ENCODE data around the gene KLHDC3.

DNA sequence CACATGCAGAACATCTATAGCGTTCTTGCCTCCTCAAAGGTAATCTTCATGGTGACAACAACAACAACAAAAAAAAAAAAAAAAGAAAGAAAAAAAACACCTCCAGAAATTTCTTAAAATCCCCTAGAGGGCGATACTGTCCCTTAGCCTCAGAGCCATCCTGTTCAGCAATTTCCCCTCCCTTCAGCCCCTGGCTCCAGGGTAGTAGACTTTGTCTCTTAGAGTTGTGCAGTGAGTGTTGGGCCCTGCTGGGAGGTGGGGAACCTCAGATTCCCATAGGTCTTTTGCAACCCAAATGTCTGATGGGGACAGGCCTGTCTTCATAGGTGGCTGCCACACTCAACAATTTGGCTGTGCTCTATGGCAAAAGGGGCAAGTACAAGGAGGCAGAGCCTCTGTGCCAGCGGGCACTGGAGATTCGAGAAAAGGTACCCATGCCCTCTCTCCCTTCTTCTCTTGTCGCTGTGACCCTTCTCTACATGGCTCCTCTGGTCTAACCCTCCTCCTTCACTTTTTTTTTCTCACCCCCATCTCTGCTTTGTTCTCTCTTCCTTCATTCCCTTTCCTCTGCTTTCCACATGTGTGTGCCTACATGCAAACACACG, 56.1 kb downstream of the KLHDC3 start:
- TF ChIP-seq, protein P1, sequence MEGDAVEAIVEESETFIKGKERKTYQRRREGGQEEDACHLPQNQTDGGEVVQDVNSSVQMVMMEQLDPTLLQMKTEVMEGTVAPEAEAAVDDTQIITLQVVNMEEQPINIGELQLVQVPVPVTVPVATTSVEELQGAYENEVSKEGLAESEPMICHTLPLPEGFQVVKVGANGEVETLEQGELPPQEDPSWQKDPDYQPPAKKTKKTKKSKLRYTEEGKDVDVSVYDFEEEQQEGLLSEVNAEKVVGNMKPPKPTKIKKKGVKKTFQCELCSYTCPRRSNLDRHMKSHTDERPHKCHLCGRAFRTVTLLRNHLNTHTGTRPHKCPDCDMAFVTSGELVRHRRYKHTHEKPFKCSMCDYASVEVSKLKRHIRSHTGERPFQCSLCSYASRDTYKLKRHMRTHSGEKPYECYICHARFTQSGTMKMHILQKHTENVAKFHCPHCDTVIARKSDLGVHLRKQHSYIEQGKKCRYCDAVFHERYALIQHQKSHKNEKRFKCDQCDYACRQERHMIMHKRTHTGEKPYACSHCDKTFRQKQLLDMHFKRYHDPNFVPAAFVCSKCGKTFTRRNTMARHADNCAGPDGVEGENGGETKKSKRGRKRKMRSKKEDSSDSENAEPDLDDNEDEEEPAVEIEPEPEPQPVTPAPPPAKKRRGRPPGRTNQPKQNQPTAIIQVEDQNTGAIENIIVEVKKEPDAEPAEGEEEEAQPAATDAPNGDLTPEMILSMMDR (IDR thresholded peaks at IDR 0.05), result peak in 5 of 6 experiments; percentile 12 to 59 (median 33)
- TF ChIP-seq POLR2A (IDR thresholded peaks at IDR 0.05), result no peak

Measured in thyroid gland (tissue), 4 donors.